ENCODE data around the gene KIF6. TPM values are rescaled to one million over a fixed set of nuclear protein-coding genes. Genes with fewer than 3 reads are reported as not detected.

The KIF6 gene
- total RNA-seq, 4 donors from 2014 or later = 0.10 to 0.61 (median 0.13) TPM; not detected in 1

DNA sequence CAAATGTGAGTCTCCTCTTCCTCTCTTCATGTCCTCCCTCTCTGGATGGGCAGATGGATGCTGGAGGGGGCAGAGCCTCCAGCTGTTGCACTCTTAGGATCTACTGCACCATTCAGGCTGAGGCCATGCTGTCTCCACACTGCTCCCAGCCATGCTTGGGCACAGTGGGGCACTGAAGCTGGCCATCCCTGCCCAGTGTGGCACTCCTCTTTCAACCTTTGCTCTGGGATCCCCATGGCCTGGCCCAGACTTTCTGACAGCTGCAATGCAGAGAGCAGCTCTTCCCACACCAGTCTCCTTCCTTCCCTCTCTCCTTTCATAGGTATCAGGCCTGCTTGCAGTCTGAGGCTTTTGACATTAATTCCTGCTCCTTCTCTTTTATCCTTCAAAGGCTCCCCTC lies 420.3 kb downstream of the KIF6 start:
- intact Hi-C loops (cut with DNase I; ENCODE audit: low total_unique reads) = loop anchor here (5.0 kb wide), 2 partner anchors 138 to 333 kb away; no protein-coding TSS in a partner anchor
- DNase-seq (ENCODE audit: low spot score in 2 of 2) = no peak
- TF ChIP-seq POLR2A (IDR thresholded peaks at IDR 0.05) = no peak
- TF ChIP-seq, protein P1, sequence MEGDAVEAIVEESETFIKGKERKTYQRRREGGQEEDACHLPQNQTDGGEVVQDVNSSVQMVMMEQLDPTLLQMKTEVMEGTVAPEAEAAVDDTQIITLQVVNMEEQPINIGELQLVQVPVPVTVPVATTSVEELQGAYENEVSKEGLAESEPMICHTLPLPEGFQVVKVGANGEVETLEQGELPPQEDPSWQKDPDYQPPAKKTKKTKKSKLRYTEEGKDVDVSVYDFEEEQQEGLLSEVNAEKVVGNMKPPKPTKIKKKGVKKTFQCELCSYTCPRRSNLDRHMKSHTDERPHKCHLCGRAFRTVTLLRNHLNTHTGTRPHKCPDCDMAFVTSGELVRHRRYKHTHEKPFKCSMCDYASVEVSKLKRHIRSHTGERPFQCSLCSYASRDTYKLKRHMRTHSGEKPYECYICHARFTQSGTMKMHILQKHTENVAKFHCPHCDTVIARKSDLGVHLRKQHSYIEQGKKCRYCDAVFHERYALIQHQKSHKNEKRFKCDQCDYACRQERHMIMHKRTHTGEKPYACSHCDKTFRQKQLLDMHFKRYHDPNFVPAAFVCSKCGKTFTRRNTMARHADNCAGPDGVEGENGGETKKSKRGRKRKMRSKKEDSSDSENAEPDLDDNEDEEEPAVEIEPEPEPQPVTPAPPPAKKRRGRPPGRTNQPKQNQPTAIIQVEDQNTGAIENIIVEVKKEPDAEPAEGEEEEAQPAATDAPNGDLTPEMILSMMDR (IDR thresholded peaks at IDR 0.05) = no peak
- H3K4me3 ChIP-seq (ENCODE audit: low read depth, poor library complexity, severe bottlenecking) = no peak overlapping the region

DNA sequence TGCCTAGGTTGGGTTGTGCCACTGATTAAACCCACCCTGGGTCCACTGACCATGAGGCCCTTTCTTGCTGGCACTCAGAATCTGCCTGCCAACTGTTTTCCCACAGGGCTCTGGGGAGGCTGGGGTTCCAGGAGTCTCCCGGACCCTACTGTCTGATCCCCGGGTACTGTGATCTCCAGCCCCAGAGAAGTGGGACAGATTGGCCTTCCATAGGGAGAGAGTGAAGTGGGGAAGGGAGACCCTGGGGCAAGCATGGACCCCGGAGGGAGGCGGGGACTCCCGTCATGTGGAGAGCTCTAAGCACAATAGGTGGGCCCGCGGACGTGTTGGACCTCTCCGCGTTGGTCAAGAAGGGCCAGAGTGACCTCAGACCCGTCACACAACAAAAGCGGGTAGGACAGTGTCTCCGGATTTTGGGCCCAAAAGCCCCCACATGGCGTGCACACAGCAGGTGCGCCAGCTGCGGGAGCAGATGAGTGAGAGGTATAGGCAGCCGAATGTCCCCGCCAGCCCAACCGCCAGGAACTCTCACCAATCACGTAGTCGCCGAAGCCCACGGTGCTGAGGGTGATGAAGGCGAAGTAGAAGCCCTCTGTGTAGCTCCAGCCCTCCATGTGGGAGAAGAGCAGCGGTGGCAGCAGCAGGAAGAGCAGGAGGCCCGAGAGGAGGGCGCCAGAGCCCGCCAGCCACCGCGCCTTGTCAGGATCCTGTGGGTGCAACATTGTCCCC lies 421.6 kb downstream of the KIF6 start:
- intact Hi-C loops (cut with DNase I; ENCODE audit: low total_unique reads) = loop anchor here (5.0 kb wide), 1 partner anchor 136 kb away; no protein-coding TSS in a partner anchor
- no peak for DNase-seq (ENCODE audit: low spot score in 2 of 2)
- H3K4me3 ChIP-seq (ENCODE audit: low read depth, poor library complexity, severe bottlenecking) = no peak overlapping the region
- TF ChIP-seq, protein P1 (IDR thresholded peaks at IDR 0.05) = no peak
- no peak for TF ChIP-seq POLR2A (IDR thresholded peaks at IDR 0.05)
- WGBS, 2 donors = 78 to 88% methylated on average over 29 to 30 of the region's 30 CpGs

DNA sequence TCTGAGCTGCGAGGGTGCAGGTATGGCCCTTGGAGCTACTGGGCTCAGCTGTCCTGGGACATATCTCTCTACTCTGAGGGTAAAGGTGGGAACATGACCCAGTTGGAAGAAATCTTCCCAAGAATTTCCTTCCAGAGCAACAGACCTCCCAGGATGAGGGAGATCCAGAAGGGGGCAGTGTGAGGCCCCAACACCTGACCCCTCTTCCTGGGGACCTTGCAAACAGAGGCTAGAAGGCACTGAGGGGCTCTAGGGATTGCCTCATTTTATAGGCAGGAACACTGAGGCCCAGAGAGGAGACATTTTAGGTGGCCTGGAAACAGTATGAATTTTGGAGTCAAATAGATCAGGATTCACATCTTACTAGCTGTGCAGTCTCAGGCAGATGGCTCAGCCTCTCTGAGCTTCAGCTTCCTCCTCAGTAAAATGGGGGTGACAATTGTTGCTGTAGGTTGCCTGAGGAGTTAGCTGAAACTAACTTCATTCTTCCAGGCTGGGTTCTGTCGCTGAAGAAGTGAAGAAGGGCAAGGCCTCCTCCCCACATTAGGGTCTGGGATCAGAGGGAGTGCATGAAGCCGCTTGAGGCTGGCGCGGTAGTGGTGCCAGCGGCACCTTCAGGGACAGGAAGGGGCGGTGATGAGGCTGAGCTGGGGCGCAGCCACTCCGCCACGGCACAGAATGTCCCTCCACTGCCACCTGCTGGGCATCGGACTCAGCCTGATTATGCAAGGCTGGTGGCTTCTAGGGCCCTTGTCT lies 422.4 kb downstream of the KIF6 start:
- no peak overlapping the region for H3K4me3 ChIP-seq (ENCODE audit: low read depth, poor library complexity, severe bottlenecking)
- TF ChIP-seq, protein P1 (IDR thresholded peaks at IDR 0.05) = peak in 1 of 3 donors; percentile 70
- no peak for TF ChIP-seq POLR2A (IDR thresholded peaks at IDR 0.05)
- WGBS, 2 donors = 10 to 12% methylated on average over 11 of the region's 11 CpGs
- DNase-seq (ENCODE audit: low spot score in 2 of 2) = peak; percentile 59 to 96
- intact Hi-C loops (cut with DNase I; ENCODE audit: low total_unique reads) = loop anchor here (5.0 kb wide), 1 partner anchor 136 kb away; no protein-coding TSS in a partner anchor

DNA sequence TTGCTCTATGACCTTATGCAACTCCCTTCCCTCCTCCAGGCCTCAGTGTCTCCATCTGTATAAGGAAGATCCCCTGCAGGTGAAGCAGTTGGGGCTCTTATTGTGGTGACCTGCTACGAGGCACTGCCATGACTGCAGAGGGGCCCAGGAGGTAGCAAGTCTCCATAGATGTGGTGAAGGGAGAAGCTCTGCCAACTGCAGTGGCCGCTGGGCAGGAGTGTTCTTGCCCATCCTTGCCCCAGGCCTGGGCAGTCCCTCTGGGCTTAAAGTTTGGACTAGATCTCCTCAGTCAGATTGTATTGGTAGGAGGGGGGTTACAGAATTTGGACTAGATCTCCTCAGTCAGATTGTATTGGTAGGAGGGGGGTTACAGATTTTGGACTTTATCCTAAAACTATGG lies 423.2 kb downstream of the KIF6 start:
- no peak overlapping the region for H3K4me3 ChIP-seq (ENCODE audit: low read depth, poor library complexity, severe bottlenecking)
- 77 to 95% methylated on average over 2 of the region's 2 CpGs for WGBS, 2 donors
- intact Hi-C loops (cut with DNase I; ENCODE audit: low total_unique reads) = loop anchor here (5.0 kb wide), 1 partner anchor 135 kb away; no protein-coding TSS in a partner anchor
- DNase-seq (ENCODE audit: low spot score in 2 of 2) = no peak
- no peak for TF ChIP-seq POLR2A (IDR thresholded peaks at IDR 0.05)
- TF ChIP-seq, protein P1 (IDR thresholded peaks at IDR 0.05) = no peak

DNA sequence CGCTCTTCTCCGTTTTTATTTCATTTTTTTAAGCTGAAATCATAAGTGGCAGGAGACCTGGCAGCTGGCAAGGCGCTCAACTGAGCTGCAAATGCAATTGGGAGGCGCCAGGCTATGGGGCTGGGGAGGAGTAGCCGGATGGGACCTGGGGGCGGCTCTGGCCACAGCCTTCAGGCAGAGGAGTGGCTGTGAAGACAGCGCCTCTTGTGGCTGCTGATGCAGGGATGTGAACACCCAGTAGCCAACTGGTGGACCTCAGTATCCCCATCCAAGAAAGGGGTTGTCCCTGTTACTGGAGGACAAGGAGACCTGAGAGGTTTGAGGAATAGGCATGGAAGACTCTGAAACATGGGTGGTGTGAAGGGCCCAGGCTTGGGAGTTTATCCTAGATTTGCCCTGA lies 423.6 kb downstream of the KIF6 start:
- TF ChIP-seq POLR2A (IDR thresholded peaks at IDR 0.05) = no peak
- TF ChIP-seq, protein P1 (IDR thresholded peaks at IDR 0.05) = no peak
- H3K4me3 ChIP-seq (ENCODE audit: low read depth, poor library complexity, severe bottlenecking) = no peak overlapping the region
- intact Hi-C loops (cut with DNase I; ENCODE audit: low total_unique reads) = loop anchor here (5.0 kb wide), 1 partner anchor 134 kb away; no protein-coding TSS in a partner anchor
- 52 to 69% methylated on average over 7 of the region's 7 CpGs for WGBS, 2 donors
- no peak for DNase-seq (ENCODE audit: low spot score in 2 of 2)
